ENCODE data around the gene GRAMD1B. TPM values are rescaled to one million over a fixed set of nuclear protein-coding genes. Genes with fewer than 3 reads are reported as not detected.

GRAMD1B gene
- total RNA-seq, 2 donors from 2014 or later: 0.66 to 3.4 TPM

DNA sequence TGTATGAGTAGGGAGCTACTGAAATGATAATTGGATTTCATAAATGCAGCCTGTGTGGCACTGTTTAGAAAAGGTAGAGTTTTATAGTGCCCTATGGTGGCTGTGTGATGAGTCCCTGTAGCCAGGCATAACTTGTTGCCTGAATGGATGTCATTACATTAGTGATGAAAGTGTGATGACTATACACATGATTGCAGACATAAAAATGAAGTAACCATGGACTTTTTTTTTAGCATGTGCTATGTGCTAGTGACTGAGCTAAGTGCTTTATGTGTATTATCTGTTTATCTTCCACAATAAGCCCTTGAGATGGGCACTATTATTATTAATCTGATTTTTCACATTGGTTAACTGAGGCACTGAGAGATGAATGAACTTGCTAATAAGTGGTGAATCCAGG, 13.5 kb upstream of the GRAMD1B start:
- H3K9me3 ChIP-seq: no peaks in the 10 kb centered on the region
- intact Hi-C loops (cut with DNase I): no loop called here

GRCh38 chr11:123418351-123419114, 11.5 kb upstream of the GRAMD1B start:
- no peaks in the 10 kb centered on the region for H3K9me3 ChIP-seq
- H3K27me3 ChIP-seq: no peaks in the 10 kb centered on the region
- no peaks in the 10 kb centered on the region for H3K4me1 ChIP-seq
- 64 to 67% methylated on average over 4 of the region's 4 CpGs for WGBS, 2 donors
- H3K4me3 ChIP-seq: no peak overlapping the region
- TF ChIP-seq CTCF (IDR thresholded peaks at IDR 0.05): no peak
- TF ChIP-seq POLR2A (IDR thresholded peaks at IDR 0.05): no peak
- ATAC-seq: no peak
- H3K27ac ChIP-seq: no peak overlapping the region
- intact Hi-C loops (cut with DNase I): no loop called here
- no peak for DNase-seq
- H3K36me3 ChIP-seq (replicated peaks in 1 of 2; ENCODE audit: insufficient read depth in 1 of 2, low read depth in 2 of 2): no peaks in the 10 kb centered on the region

More for the DNA sequence above, 13.5 kb upstream of the GRAMD1B start:
- H3K4me3 ChIP-seq: no peak overlapping the region
- no peaks in the 10 kb centered on the region for H3K36me3 ChIP-seq (replicated peaks in 1 of 2; ENCODE audit: insufficient read depth in 1 of 2, low read depth in 2 of 2)
- TF ChIP-seq POLR2A (IDR thresholded peaks at IDR 0.05): no peak
- TF ChIP-seq CTCF (IDR thresholded peaks at IDR 0.05): no peak
- no peak overlapping the region for H3K27ac ChIP-seq
- H3K27me3 ChIP-seq: no peaks in the 10 kb centered on the region
- no peaks in the 10 kb centered on the region for H3K4me1 ChIP-seq
- ATAC-seq (no peak), DNase-seq (no peak)

DNA sequence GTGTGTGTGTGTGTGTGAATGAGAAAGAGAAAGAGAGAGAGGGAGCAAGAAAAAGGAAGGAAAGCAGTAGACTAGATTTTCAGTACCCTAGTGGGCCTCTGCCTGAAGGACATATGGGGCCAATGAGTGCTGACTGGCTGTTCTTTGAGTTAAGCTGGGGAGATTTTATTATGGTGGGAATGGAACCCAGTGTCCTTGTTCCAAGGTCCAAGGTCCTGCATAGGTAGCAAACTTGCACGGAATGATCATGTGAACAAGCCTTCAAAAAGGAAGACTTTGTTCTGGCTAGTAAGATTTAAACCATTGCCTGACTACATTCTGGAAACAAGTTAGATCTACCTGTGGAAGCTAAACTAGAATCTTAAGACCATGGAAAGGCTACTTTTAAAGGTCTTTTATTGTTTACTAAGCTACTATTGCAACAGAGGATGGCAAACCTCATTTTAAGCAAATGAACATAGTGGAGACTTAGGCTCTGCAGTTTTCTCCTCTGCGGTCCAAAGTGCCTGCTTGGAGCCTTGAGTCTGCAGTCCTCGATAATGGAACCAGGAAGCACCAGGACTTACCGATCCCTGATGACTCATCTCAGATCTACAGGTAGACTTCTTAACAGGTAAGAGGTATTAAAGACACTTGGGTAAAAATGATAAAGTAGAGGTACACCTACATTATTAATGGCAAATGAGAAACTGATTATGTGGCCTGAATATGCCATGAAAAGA, 10.2 kb upstream of the GRAMD1B start:
- H3K36me3 ChIP-seq (replicated peaks in 1 of 2; ENCODE audit: insufficient read depth in 1 of 2, low read depth in 2 of 2): no peaks in the 10 kb centered on the region
- no peak for TF ChIP-seq POLR2A (IDR thresholded peaks at IDR 0.05)
- TF ChIP-seq CTCF (IDR thresholded peaks at IDR 0.05): no peak
- ATAC-seq (no peak), DNase-seq (no peak)
- H3K4me3 ChIP-seq: no peak overlapping the region
- no peaks in the 10 kb centered on the region for H3K9me3 ChIP-seq
- H3K4me1 ChIP-seq: no peaks in the 10 kb centered on the region
- intact Hi-C loops (cut with DNase I): no loop called here
- WGBS, 2 donors: 75 to 82% methylated on average over 4 of the region's 4 CpGs
- H3K27me3 ChIP-seq: no peaks in the 10 kb centered on the region
- no peak overlapping the region for H3K27ac ChIP-seq

DNA sequence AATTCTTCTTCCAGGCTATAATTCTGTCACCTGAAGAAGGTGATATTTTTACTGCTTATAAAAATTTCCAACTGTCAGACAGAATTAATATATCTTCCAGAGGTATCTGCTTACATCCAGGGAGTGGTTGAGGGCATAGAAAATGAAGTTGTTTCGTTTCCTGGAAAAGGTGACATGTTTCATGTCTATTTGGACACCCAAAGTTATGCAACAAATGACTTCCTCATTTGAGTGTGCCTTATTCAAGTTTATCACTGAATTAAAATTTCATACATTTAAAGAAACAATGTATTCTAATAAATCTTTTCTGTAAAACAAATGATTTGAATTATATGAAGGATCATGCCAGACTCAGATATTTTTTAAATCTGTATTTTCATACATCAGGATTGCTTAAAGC, 8.5 kb upstream of the GRAMD1B start:
- TF ChIP-seq POLR2A (IDR thresholded peaks at IDR 0.05): no peak
- TF ChIP-seq CTCF (IDR thresholded peaks at IDR 0.05): no peak
- Histone ChIP-seq H3K36me3 (replicated peaks in 1 of 2; ENCODE audit: insufficient read depth in 1 of 2, low read depth in 2 of 2) (no peaks in the 10 kb centered on the region), H3K4me1 (no peaks in the 10 kb centered on the region), H3K9me3 (no peaks in the 10 kb centered on the region), H3K27ac (no peak overlapping the region), H3K27me3 (no peaks in the 10 kb centered on the region), H3K4me3 (no peak overlapping the region)
- 24 to 27% methylated on average over 1 of the region's 1 CpG for WGBS, 2 donors
- ATAC-seq: no peak
- DNase-seq: no peak
- intact Hi-C loops (cut with DNase I): no loop called here
